GM18511 (cell line): Measurements from ENCODE around the gene KLHL11.

ENCODE experiments used
- ATAC-seq: cut with Tn5 transposase; IDR thresholded peaks from one replicate; pipeline ENCODE4 v1.9.1; 2021; ENCODE audit warnings: mild to moderate bottlenecking, moderate library complexity; ENCODE audit not compliant: unreplicated experiment

KLHL11 gene

DNA sequence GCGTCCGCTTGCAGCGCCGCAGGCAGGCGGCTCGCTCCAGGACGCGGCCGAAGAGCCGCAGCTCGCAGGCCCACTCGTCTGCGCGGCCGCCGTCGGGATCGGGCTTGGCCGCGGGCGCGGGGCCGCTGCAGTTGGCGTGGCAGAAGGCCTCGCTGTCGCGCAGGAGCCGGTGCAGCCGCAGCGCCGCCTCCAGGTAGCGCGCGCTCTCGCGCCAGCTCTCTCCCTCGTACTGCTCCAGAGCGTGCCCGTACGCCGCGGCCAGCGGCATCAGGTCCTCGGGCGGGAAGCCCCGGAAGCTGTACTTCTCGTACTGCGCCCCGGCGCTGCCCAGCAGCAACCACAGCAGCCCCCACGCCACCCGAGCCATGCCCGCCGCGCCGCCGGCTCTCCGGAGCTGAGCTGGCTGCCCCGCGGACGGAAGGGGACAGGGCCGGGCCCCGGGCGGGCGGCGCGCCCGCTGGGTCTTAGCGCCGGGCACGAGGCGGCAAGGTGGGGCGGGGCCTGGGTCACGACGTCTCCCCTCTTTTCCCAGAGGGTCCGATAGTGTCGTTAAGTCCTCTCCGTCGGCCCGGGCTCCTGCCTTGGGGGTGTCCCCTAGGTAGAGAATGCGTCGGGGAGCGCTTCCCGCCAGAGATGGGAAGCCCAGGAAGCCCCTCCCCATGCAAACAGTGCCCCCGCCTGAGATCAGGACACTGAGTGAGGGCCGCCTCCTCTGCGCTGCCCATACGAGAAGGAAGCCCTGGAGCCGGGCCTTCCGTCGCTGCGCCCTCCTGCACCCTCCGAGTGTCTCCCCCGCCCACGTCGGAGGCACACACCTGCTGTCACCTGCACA is 53.5 kb downstream of the KLHL11 start, which contains the start of gene P3H4:
TSS of gene P3H4 (minus strand) at position 401 of the 832 bp plus-strand sequence. CDS start at position 367, 34 bp downstream.
- ATAC-seq: no peak

DNA sequence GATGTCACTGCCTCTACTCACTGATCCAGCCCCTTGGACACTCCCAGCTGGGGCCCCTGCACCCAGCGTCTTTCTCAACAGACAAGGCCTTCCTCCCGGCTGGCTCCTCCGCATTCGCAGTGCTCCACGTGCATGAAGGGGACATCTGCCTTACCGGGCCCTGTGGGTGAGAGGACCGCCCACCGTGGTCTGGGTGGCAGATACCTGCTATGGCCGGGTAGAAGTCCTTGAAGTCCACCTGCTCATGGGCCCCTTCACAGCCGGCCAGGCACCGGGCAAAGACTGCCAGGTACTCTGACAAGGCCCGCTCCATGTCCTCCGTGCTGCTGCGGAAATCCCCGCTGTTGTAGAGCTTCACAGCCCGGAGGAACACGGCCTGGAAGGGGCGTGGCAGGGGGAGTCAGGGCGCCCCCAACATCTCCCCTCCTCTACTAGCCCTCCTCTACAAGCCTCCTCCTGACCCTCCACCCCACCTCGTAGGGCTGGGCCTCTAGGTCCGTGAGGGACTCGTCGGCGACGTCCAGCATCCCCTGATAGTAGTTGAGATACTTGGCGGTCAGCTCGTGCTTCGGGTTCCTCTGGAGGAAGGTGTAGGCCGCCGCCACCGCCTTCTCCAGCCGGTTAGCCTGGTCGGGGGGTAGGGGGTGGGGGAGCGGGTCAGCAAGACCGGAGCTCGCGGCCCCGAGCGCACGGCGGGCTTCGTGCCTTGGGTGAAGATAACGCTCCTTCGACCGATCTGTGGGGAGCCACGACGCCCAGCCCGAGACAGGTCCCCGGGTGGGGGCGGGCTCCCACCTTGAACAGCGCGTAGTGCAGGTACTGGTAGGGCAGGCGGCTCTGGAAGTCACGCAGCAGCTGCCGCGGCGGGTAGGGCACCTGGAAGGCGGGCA is 54.3 kb downstream of the KLHL11 start:
- no peak for ATAC-seq

DNA sequence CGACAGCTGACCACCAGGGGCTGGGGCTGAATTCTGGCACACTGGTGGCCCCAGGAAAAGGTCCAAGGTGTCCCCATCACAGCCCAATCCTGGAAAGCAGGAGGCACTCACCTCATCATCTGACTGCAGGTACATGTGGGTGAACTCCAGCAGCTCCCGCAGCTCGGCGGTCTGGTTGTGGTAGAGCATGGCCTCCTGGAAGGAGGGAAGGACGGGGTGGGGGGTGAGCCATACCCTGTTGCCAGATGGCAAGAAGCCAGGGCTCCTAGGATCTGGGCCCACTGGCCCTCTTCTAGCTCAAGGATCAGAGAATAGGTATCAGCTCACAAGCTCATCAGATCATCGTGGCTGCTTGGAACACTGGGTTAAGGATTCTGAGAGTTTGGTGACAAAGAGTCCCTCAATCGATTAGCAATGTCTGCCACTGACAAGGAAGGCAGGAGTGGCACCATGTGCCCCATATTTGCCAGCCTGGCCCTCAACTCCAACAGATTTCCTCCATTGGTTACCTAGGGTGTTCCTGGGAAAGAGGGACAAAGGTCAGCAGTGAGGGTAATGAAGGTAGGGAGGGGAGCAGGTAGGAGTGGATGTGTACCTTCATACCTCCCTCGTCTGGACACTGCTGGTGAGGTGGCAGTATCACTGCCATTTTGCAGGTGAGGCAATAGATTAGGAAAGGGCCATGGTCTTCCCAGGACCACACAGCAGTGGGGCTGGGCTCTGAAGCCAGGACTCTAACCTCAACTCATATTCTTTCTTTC is 58.4 kb downstream of the KLHL11 start:
- ATAC-seq: no peak
